Measurements from ENCODE around the gene JAZF1. TPM values are rescaled to one million over a fixed set of nuclear protein-coding genes. Genes with fewer than 3 reads are reported as not detected.

Gene JAZF1
- total and polyA plus RNA-seq, 2 of the 4 experiments (the other 2 are of a cell fraction) = 8.4 to 10.5 TPM

GRCh38 chr7:28165261-28165660 lies 15.3 kb downstream of the JAZF1 start:
- dilution Hi-C loops (cut with HindIII; ENCODE audit: low sequenced_read_pairs, unreplicated experiment) = no loop called here
- Histone ChIP-seq H4K91ac (ENCODE audit: insufficient read depth, low read depth, low read length) (peak overlapping the region; percentile 83), H2AK5ac (ENCODE audit: low read depth, low read length) (peak overlapping the region; percentile 80), H2BK20ac (ENCODE audit: low read depth, low read length) (peak overlapping the region; percentile 87), H3K4me2 (ENCODE audit: low read depth, low read length) (peak overlapping the region; percentile 50), H3K79me1 (ENCODE audit: low read depth in 1 of 2, low read length in 2 of 2) (peaks cover 47 to 75% of the 10 kb centered on the region in 2 experiments), H3K4me3 (ENCODE audit: insufficient read depth, low read depth, low read length) (no peak overlapping the region), H3K14ac (replicated peaks; ENCODE audit: low read depth, low read length) (peak overlapping the region; percentile 87), H2AK9ac (replicated peaks; ENCODE audit: low read depth, low read length, poor library complexity) (peak overlapping the region; percentile 39), H2BK120ac (ENCODE audit: low read depth, low read length) (peak overlapping the region; percentile 96), H3K27ac (ENCODE audit: insufficient read depth, low read length) (peak overlapping the region; percentile 88), H3K9ac (ENCODE audit: low read depth, low read length) (peak overlapping the region; percentile 50), H3K27me3 (ENCODE audit: control insufficient read depth, insufficient read depth, low read length) (no peaks in the 10 kb centered on the region), H2BK5ac (ENCODE audit: low read depth, low read length, poor library complexity, severe bottlenecking) (peak overlapping the region; percentile 98), H3K4me1 (ENCODE audit: control insufficient read depth, insufficient read depth, low read length) (peaks cover 34% of the 10 kb centered on the region), H2BK15ac (ENCODE audit: low read depth, low read length) (peak overlapping the region; percentile 37; the same call in 2 of the 3 replicates), H3K9me3 (ENCODE audit: control insufficient read depth, insufficient read depth, low read length) (no peaks in the 10 kb centered on the region), H3K4ac (ENCODE audit: low read depth, low read length) (peak overlapping the region; percentile 94), H3K9me1 (ENCODE audit: insufficient read depth, low read length) (peaks cover 26% of the 10 kb centered on the region), H3K23ac (ENCODE audit: low read depth, low read length) (peak overlapping the region; percentile 77), H4K5ac (ENCODE audit: low read depth, low read length) (peak overlapping the region; percentile 78), H3K18ac (ENCODE audit: low read depth, low read length) (peak overlapping the region; percentile 81), H3K36me3 (ENCODE audit: control insufficient read depth, insufficient read depth, low read length) (no peaks in the 10 kb centered on the region), H3K56ac (ENCODE audit: extremely low read depth, insufficient read depth, low read length) (peak overlapping the region; percentile 28; the same call in 1 of the 2 replicates), H2AFZ (replicated peaks; ENCODE audit: low read length, poor library complexity) (peak overlapping the region; percentile 5), H4K20me1 (ENCODE audit: insufficient read depth, low read length) (no peaks in the 10 kb centered on the region), H4K8ac (ENCODE audit: low read depth in 2 of 2, low read length in 2 of 2) (peak overlapping the region; percentile 75 to 89)
- ChIA-PET CTCF (interaction anchor here (0.7 kb wide), 1 partner anchor 697 kb away, joined by 3 read pairs; no protein-coding TSS in a partner anchor), POLR2A (ENCODE audit: unreplicated experiment) (no interaction called here)
- intact Hi-C loops (cut with micrococcal nuclease) = loop anchor here (5.0 kb wide), 1 partner anchor 1963 kb away; the partner anchor contains the start of genes CBX3 and HNRNPA2B1
- ATAC-seq (ENCODE audit: low read depth) (no peak), DNase-seq (peak; percentile 25)
- in situ Hi-C loops (cut with MboI; ENCODE audit: low sequenced_read_pairs) = no loop called here
- TF ChIP-seq MXI1 (IDR thresholded peaks at IDR 0.05; ENCODE audit: borderline replicate concordance, low read depth, low read length) (no peak), CEBPB (IDR thresholded peaks at IDR 0.05; ENCODE audit: low read depth, low read length) (no peak), FOS (IDR thresholded peaks at IDR 0.05; ENCODE audit: low read depth, low read length) (no peak), POLR2A (IDR thresholded peaks at IDR 0.05; ENCODE audit: low read depth, low read length) (no peak), ELK1 (IDR thresholded peaks at IDR 0.05; ENCODE audit: borderline replicate concordance, low read depth, low read length) (no peak), CHD1 (IDR thresholded peaks at IDR 0.05; ENCODE audit: low read depth, low read length) (no peak), RAD21 (IDR thresholded peaks at IDR 0.05; ENCODE audit: low read length) (no peak), USF2 (IDR thresholded peaks at IDR 0.05; ENCODE audit: low read depth, low read length) (no peak), BHLHE40 (IDR thresholded peaks at IDR 0.05; ENCODE audit: low read depth, low read length) (no peak)
- TF ChIP-seq, protein P1, sequence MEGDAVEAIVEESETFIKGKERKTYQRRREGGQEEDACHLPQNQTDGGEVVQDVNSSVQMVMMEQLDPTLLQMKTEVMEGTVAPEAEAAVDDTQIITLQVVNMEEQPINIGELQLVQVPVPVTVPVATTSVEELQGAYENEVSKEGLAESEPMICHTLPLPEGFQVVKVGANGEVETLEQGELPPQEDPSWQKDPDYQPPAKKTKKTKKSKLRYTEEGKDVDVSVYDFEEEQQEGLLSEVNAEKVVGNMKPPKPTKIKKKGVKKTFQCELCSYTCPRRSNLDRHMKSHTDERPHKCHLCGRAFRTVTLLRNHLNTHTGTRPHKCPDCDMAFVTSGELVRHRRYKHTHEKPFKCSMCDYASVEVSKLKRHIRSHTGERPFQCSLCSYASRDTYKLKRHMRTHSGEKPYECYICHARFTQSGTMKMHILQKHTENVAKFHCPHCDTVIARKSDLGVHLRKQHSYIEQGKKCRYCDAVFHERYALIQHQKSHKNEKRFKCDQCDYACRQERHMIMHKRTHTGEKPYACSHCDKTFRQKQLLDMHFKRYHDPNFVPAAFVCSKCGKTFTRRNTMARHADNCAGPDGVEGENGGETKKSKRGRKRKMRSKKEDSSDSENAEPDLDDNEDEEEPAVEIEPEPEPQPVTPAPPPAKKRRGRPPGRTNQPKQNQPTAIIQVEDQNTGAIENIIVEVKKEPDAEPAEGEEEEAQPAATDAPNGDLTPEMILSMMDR (conservative IDR thresholded peaks at IDR 0.05; ENCODE audit: low read depth, low read length) = no peak
- WGBS, 2 experiments (ENCODE audit: extremely low coverage in 2 of 2, insufficient read length in 1 of 2) = no CpG with 5 or more reads among the region's 2 CpGs
- no TSS peak for BruUV-seq (replicated peaks)

All from IMR-90 (cell line).